Stimulated activated CD8-positive, alpha-beta memory T cell treated with anti-CD3 and anti-CD28 coated beads, Interleukin-4, amount 100 ng/mL, for 24 hours (primary cell): Measurements from ENCODE around the gene PHACTR2.

Experiments
- DNase-seq: peaks from one replicate; pipeline ENCODE4 v3.0.0-alpha.2; 2020; ENCODE audit warnings: low read depth

PHACTR2 gene

GRCh38 chr6:143742070-143742954, 64.5 kb downstream of the PHACTR2 start:
- DNase-seq: no peak

- DNase-seq: no peak
These were observed 65.1 kb downstream of the PHACTR2 start for GRCh38 chr6:143742955-143743255.

GRCh38 chr6:143743301-143744166, 65.8 kb downstream of the PHACTR2 start:
- no peak for DNase-seq

- DNase-seq: no peak
These were observed 66.9 kb downstream of the PHACTR2 start for GRCh38 chr6:143744551-143745165.

GRCh38 chr6:143745166-143746133, 67.7 kb downstream of the PHACTR2 start:
- no peak for DNase-seq

GRCh38 chr6:143746202-143747119, 68.7 kb downstream of the PHACTR2 start:
- no peak for DNase-seq

GRCh38 chr6:143747347-143747842, 69.6 kb downstream of the PHACTR2 start:
- no peak for DNase-seq

- no peak for DNase-seq
These were observed 72.1 kb downstream of the PHACTR2 start for GRCh38 chr6:143749891-143750290.

- DNase-seq: no peak
These were observed 73.1 kb downstream of the PHACTR2 start for GRCh38 chr6:143750877-143751276.

- no peak for DNase-seq
These were observed 74.7 kb downstream of the PHACTR2 start for GRCh38 chr6:143752459-143752858.

- no peak for DNase-seq
These were observed 75.9 kb downstream of the PHACTR2 start for GRCh38 chr6:143753678-143754077.

GRCh38 chr6:143754204-143754603, 76.4 kb downstream of the PHACTR2 start:
- DNase-seq: no peak

- no peak for DNase-seq
These were observed 77.6 kb downstream of the PHACTR2 start for GRCh38 chr6:143755301-143755744.

GRCh38 chr6:143757346-143757832, 79.6 kb downstream of the PHACTR2 start:
- no peak for DNase-seq

GRCh38 chr6:143758551-143758950, 80.8 kb downstream of the PHACTR2 start:
- DNase-seq: no peak

GRCh38 chr6:143759666-143760065, 81.9 kb downstream of the PHACTR2 start:
- DNase-seq: no peak

GRCh38 chr6:143761074-143761473, 83.3 kb downstream of the PHACTR2 start:
- DNase-seq: no peak

GRCh38 chr6:143762126-143762525, 84.4 kb downstream of the PHACTR2 start:
- DNase-seq: no peak

GRCh38 chr6:143765422-143766184, 87.8 kb downstream of the PHACTR2 start:
- DNase-seq: no peak
